ENCODE measurements around the gene PPP1R1B. TPM values are rescaled to one million over a fixed set of nuclear protein-coding genes. Genes with fewer than 3 reads are reported as not detected.
A peak's percentile ranks its signal among the peaks of the same experiment; 100 is the strongest.

Gene PPP1R1B
- total and polyA plus RNA-seq, 2 donors (not counting 1 experiment from before 2014, with no cell fraction given), result not detected

GRCh38 chr17:39618246-39618913 is 8.4 kb upstream of the PPP1R1B start:
- Mint-ChIP-seq H3K4me3 (peak overlapping the region; percentile 88), H3K27me3 (peaks cover 8% of the 10 kb centered on the region), H3K27ac (no peak overlapping the region), H3K9me3 (ENCODE audit: insufficient read depth) (no peaks in the 10 kb centered on the region), H3K4me1 (peaks cover 25% of the 10 kb centered on the region)
- CTCF ChIA-PET, result interaction anchor here (0.6 to 13.0 kb wide), 7 partner anchors 13 to 113 kb away, joined by 3 to 262 read pairs (median 52); partner anchors contain the start of genes MIEN1, PNMT and TCAP
- Histone ChIP-seq H4K20me1 (ENCODE audit: control insufficient read depth, insufficient read depth, low read length, poor library complexity, severe bottlenecking) (no peaks in the 10 kb centered on the region), H3K79me2 (ENCODE audit: control insufficient read depth, insufficient read depth, low read length) (no peaks in the 10 kb centered on the region), H3K36me3 (replicated peaks in 1 of 2; ENCODE audit: control extremely low read depth in 1 of 2, control insufficient read depth in 1 of 2, extremely low read depth in 1 of 2, insufficient read depth in 2 of 2, low read length in 1 of 2) (no peaks in the 10 kb centered on the region), H2AFZ (ENCODE audit: insufficient read depth, low read depth, low read length, poor library complexity, severe bottlenecking) (peak overlapping the region; percentile 75), H3K4me2 (replicated peaks; ENCODE audit: low read depth, low read length, poor library complexity, severe bottlenecking) (peak overlapping the region; percentile 97), H3K9me3 (ENCODE audit: control extremely low read depth in 1 of 3, control insufficient read depth in 2 of 3, insufficient read depth in 1 of 3, low read length in 2 of 3) (no peaks in the 10 kb centered on the region), H3K27me3 (replicated peaks in 1 of 4; ENCODE audit: control extremely low read depth in 1 of 4, control insufficient read depth in 3 of 4, insufficient read depth in 4 of 4, low read length in 3 of 4) (peaks cover 0 to 12% (median 0%) of the 10 kb centered on the region in 4 experiments), H3K4me3 (ENCODE audit: control extremely low read depth in 1 of 5, extremely low read depth in 1 of 5, insufficient read depth in 1 of 5, low read depth in 2 of 5, low read length in 4 of 5) (peak overlapping the region in 4 of 5 experiments; percentile 45 to 73 (median 56)), H3K27ac (ENCODE audit: low read length in 2 of 2) (no peak overlapping the region), H3K9ac (ENCODE audit: low read length) (peak overlapping the region; percentile 67), H3K4me1 (ENCODE audit: control insufficient read depth in 2 of 2, insufficient read depth in 2 of 2, low read length in 2 of 2) (peaks cover 19 to 40% of the 10 kb centered on the region in 2 donors)
- no peak for ATAC-seq (ENCODE audit: low read depth)
- no peak for TF ChIP-seq EZH2 (IDR thresholded peaks at IDR 0.05; ENCODE audit: borderline replicate concordance, insufficient read depth, low read depth, low read length, poor library complexity, severe bottlenecking)
- TF ChIP-seq CTCF (IDR thresholded peaks at IDR 0.05), result no peak
- 7% methylated on average over 20 of the region's 33 CpGs for WGBS (ENCODE audit: insufficient coverage)
- POLR2A ChIA-PET, result interaction anchor here (1.0 to 1.8 kb wide), 2 partner anchors 13 to 67 kb away, joined by 3 read pairs; no protein-coding TSS in a partner anchor
- intact Hi-C loops (cut with micrococcal nuclease), result no loop called here
- DNase-seq, result no peak

All from B cell (primary cell).